ENCODE results near the gene MUTYH.
A peak's percentile ranks its signal among the peaks of the same experiment; 100 is the strongest.
"Not testable (repeated sequence)": the region's sequence is repeated elsewhere in the genome, so short reads cannot be mapped to it uniquely, and the experiment has no call there.

Gene MUTYH

DNA sequence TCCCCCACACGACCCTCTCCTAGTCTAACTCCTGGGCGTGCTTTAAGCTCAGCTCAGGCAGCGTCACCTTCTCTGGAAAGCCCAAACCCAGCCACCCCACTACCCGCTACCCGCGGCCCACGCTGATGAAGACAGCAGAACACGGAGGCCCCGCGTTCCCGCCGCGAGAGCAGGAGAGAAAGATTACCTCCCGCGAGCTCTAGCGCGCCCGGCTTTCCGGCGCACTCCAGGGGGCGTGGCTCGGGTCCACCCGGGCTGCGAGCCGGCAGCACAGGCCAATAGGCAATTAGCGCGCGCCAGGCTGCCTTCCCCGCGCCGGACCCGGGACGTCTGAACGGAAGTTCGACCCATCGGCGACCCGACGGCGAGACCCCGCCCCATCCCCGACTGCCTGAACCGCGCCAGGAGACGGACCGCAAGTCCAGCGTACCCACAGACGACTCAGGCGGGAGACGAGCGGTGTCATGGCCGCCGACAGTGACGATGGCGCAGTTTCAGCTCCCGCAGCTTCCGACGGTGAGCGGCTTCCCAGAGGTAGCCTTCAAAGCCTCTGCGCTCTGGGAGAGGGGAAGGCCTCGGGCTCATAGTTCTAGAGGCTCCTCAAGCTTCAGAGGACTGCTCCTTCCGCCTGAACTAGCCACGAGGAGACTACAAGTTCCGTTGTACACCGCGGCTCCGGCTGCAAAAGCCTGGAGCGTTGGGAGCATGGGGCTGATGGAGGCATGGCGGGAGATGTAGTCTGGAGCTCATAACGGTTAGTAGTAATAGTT lies at the start of gene MUTYH, which contains the start of gene TOE1:
MUTYH (minus strand) TSS at position 652 of the 770 bp plus-strand sequence. CDS start 5,935 bp downstream, outside the sequence.
TOE1 (plus strand) TSS at position 382 of the 770 bp plus-strand sequence; CDS start at position 465, 83 bp downstream.
- DNase-seq (ENCODE audit: low spot score) = peak; percentile 85

DNA sequence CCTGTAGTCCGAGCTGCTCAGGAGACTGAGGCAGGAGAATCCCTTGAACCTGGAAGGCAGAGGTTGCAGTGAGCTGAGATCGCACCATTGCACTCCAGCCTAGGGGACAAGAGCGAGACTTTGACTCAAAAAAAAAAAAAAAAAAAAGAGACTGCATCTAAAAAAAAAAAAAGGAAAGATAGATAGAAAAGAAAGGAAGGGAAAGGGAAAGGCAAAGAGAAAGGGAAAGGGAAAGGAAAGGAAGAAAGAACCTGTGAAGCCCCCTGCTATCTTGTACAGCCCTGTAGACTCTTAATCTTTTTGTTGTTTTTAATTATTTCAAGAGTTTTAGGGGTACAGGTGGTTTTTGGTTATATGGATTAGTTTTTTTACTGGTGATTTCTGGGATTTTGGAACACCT lies 46.0 kb upstream of the MUTYH start:
- no peak for DNase-seq (ENCODE audit: low spot score)

DNA sequence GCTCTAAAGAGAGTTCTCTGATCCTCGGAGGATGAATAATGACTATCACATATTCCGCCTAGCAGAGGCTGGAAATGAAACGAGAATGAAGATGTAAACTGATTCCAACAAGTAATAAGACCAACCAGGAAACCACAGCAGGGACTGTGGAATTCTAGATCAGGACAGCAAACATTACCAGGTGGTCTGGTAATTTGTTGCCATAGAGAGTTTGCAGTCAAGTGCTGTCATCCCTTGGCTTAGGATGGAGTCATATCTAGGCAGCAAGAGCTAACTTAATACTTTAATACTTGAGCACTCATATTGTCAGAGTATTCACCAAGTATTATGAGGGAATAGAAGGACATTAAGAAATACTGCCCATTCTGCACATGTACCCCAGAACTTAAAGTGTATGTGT lies 45.1 kb upstream of the MUTYH start:
- DNase-seq (ENCODE audit: low spot score) = no peak

DNA sequence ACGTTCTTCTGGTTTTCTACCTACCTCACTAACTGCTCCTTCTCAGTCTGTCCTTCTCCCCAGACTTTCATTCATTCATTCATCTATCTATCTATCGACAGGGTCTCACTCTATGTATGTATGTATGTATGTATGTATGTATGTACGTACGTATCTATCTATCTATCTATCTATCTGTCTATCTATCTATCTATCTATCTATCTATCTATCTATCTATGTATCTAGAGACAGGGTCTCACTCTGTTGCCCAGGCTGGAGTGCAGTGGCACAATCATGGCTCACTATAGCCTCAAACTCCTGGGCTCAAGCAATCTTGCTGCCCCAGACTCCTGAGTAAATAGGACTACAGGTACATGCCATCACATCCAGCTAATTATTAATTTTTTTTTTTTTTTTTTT lies 44.0 kb upstream of the MUTYH start:
- DNase-seq (ENCODE audit: low spot score) = not testable (repeated sequence)

DNA sequence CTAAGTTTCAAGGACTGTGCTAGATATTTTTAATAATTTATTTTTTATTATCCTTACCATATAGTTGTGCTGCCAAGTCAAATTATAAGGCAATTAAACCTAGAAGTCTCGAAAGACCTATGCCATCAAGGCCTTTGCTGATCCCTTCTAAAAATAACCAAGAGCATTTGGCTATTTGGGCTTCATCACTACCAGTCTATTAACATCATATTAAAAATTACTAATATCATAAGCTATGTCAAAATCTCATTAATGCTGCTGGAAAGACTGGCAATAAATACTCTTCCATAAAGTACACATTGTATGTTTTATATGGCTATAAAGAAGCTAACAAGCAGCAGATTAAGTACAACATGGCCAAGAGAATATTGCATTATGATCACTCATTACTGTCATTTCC lies 43.0 kb upstream of the MUTYH start:
- no peak for DNase-seq (ENCODE audit: low spot score)

DNA sequence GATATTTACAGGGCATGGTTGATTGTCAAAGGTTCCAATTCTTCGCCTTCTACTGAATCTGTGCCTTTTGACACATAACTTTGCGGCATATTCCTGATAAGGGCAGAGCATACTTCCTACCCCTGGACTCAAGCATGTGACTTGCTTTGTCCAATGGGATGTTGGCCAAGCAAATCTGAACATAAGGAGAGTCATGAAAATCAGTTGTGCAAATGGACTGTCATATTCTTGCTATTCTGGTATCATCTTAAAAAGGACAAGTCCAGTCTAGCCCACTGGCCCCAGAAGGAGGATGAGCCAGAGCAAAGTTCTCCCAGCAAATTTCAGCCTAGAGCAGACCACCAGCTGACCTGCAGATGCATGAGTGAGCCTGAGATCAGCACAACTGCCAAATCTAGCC lies 41.0 kb upstream of the MUTYH start:
- no peak for DNase-seq (ENCODE audit: low spot score)

DNA sequence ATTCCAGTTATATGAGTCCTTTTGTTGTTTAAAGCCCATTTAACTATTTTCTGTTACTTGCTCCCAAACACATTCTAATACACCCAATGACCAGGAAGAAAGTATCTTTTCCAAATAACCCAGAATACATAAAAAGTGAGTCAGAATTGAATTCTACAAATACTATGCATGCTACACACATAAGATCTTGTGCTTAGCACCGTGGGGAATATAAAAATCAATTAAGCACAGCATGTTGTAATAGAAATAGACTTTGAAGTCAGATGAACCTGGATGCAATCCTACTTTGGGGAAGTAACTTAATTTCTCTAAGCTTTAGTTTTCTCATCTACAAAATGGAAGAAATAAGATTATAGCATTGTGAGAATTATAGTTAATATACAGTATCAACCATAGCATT lies 40.5 kb upstream of the MUTYH start:
- no peak for DNase-seq (ENCODE audit: low spot score)

DNA sequence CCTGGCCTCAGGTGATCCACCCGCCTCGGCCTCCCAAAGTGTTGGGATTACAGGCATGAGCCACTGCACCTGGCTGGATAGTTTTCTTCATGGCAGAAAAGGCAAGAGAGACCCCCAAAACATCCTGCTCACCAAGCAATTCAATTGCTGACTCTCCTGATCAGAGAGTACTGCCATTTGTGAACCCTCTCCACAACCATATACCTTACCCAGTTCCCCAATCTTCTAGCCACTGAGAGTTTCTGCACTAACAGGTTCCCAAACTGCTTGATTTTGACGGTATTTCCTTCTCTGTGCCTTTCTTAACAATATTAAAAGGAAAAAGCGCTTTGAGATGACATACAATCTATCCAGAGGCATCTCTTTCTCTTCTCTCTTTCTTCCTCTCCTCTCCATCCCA lies 39.9 kb upstream of the MUTYH start:
- DNase-seq (ENCODE audit: low spot score) = no peak

DNA sequence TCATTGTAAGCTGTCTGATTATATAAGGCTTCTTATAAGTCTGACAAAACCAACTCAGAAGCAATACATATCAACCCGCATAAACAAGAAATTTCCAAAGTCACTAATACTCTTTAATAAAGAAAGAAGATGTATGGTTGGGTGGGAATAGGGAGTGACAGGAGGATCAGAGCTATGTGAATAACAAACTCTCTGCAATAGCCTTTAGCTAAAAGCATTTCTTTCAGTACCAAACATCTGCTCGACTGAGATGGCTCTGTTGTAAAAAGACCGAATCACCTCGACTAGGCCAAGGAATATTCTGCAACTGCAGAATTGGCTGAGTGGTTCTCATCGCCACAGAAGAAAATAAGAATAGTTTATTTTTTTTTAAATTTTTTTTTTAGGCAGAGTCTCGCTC lies 39.3 kb upstream of the MUTYH start:
- DNase-seq (ENCODE audit: low spot score) = no peak

DNA sequence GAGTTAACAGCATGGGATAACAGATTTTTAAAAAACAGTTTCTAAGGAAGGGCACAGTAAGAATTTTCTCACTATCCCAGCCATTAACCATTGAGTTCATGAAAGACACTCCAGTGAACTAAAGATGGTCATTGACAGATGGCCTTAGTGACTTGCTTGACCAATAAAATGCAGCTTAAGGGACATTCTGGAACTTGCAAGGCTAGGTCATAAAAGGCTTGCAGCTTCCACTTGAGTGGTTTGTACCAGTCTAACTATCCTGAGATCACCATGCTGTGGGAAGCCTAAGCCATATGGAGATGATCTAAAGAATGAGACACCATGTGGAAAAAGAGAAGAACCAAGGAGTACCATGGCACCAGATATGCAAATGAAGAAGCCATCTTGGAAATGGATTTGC lies 37.9 kb upstream of the MUTYH start:
- no peak for DNase-seq (ENCODE audit: low spot score)

DNA sequence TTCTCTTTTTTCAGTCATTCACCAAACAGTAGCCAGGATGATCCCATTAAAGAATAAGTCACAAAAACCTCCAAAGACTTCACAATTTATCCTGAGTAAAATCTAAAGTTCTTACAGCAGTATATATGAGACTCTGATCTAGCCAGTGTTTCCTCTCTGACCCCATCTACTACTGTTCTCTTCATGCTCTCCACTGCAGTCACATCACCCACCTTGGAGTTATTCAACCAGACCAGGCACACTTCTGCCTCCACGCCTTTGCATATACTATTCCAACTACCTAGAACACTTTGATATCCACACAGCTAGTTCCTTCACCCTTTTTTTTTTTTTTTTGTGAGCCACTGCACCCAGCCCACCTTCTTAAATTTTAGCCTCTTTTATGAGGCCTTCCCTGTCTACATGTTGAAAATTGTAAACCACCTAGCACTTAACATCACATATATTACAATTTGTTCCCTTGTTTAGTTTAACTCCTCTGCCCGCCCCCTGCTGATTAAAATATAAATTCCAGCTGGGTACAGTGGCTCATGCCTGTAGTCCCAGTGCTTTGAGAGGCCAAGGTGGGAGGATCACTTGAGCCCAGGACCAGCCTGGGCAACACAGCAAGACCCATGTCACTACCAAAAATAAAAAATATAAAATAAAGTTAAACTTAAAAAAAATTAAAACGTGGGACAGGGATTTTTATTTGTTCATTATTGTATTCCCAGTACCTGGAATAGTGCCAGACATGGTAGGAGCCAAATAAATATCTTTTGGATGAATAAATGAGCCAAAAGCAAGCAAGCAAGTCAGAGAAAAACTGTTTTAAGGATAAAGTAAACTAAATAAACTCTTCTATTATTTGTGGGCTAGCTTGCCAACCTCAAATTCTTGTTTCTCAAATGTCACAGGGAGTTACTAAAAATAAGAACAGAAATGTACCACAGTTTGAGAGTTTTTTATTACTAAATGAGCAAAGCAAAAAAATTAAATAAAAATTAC lies 35.2 kb upstream of the MUTYH start:
- DNase-seq (ENCODE audit: low spot score) = no peak

DNA sequence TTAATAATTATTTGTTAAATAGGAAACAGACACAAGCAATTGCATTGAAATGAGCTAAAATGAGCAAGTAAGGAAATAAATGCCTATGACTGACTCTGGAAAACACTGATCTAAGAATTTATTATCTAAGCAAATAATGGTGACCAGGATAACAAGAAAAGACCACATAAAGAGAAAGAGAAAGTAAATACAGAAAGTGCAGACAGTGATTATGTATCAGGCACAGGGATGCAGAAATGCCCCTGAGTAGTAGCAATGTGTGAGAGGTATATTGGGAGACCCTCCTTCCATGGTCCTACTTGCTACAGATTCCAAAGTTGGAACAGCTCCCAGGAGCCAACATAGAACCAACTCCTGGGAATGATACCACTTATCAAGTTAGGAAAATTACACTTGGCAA lies 33.3 kb upstream of the MUTYH start:
- DNase-seq (ENCODE audit: low spot score) = no peak

DNA sequence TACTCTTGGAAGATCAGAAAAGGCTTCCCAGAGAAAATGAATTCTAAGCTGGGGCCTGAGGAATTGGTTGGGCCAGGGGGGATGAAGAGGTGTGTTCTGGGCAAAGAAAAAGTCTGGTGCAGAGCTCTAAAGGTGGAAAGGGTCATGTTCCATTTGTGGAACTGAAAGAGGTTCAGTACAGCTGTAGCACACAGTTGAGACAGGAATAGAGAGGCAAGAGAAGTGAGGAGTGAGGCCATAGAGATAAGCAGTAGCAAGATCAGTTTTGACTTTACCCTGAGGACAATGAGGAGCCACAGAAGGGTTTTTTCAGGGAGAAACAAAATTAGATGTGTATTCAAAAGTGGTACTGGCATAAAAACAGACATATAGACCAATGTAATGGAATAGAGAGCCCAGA lies 30.3 kb upstream of the MUTYH start:
- no peak for DNase-seq (ENCODE audit: low spot score)

DNA sequence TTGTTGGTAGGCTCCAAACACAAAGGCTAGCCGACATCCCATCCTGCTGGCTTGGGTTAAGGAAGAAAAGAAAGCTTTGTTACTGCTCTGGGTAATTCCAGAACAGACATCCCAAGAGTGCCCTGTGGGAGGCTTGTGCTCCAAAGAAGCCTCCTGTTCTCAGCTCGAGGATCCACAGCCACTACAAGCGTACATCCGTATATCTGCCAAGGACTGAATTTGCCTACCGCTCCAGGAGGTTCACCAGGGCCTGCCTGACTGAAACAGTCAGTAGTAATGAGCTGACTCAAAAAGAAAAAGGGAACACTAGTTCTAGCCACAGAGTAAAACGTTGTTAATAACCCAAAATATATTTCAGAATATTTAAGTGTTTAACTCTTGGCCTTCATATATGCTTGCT lies 24.8 kb upstream of the MUTYH start:
- DNase-seq (ENCODE audit: low spot score) = no peak

DNA sequence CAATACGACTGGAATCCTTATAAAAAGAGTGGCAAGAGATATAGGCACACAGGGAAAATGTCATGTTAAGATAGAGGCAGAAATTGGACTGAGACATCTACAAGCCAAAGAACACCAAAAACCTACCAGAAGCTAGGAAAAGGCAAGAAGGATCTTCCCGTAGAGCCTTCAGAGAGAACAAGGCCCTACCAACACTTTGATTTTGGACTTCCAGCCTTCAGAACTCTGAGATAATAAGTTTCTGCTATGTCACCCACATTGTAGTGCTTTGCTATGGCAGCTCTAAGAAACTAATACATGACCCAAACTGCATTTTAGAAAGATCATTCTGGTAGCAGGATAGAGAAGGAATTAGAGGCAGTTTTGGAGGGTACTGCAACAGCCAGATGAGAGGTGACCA lies 24.1 kb upstream of the MUTYH start:
- no peak for DNase-seq (ENCODE audit: low spot score)

DNA sequence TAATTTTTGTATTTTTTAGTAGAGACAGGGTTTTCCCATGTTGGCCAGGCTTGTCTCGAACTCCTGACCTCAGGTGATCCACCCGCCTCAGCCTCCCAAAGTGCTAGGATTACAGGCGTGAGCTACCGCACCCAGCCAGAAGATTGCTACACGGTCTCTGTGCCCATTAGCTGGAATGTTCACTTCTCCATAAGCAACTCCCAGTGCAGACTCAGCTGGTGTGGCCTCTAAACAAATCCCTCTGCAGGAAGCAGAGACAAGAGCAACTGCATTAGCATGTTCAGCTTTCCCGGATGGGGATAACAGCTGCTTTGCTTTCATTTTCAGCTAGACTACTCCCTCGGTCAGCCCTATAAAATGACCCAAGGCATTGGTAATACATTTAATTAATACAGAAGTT lies 20.7 kb upstream of the MUTYH start:
- peak; percentile 51 for DNase-seq (ENCODE audit: low spot score)

DNA sequence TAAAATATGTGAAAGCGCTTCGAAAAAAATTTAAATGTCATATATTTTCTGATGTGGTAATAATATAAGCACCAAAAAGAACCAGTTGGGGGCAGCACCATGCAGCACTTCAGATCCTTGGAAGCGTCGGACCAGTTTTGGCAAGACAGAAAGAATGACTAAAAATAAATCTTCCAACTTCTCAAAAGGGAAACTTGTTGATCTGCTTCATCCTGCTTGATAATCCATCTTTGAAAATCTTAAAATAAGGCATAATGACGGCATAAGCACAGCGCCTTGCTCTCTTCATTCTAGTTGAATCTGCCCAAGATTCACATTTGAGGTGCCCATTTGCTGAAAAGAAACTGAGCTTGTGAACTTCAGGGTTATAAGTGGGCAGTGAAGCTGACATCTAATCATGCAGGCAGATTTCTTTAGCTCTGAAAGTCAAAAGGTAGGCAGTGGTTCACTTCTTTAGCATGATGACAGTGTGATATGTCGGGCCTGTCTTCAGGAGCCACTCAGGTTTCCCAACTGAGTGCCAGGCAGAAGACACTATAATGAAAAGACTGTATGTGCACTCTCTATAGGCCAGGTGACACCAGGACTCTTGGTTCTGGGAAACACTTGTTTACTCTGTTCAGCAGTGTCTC lies 19.8 kb upstream of the MUTYH start:
- DNase-seq (ENCODE audit: low spot score) = peak; percentile 72

DNA sequence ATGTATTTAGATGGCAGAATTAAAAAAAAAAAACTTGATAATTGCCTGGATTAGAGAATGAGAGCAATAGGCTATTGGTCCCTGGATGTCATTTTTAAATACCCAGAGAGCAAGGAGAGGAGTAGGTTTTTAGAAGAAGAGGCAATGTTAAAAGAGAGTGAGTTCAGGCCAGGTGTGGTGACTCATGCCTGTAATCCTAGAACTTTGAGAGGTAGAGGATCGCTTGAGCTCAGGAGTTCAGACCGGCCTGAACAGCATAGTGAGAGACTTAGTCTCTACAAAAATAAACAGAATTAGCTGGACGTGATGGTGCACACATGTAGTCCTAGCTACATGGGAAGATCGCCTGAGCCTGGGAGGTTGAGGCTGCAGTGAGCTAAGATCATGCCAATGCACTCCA lies 15.9 kb upstream of the MUTYH start:
- DNase-seq (ENCODE audit: low spot score) = no peak

DNA sequence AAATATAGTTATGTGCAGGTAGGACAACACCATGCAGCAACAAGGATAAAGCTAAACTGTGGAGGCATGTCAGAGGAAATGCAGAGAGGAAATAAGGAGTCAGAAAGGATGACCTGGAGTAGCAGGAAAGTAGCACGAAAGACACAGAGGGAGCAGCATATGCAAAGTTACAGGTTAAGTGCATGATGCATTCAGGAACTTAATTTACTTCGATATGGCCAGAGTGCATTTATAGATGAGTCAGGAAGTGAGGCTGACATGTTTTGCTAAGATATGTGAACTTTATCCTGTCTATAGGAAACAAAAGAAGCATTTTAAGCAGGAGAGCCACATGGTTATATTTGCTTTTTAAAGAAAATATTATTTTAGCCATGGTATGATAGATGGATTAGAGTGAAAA lies 15.4 kb upstream of the MUTYH start:
- no peak for DNase-seq (ENCODE audit: low spot score)

DNA sequence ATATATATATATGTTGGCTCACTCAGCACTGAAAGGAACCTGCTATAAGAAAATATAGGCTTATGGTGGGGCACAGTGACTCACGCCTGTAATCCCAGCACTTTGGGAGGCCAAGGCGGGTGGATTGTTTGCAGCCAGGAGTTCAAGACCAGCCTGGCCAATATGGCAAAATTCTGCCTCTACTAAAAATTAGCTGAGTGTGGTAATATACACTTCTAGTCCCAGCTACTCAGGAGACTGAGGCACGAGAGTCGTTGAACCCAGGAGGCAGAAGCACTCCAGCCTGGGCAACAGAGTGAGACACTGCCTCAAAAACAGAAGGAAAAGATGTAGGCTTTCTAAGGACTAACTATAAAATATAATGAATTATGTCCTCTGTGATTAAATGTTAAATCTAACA lies 14.6 kb upstream of the MUTYH start:
- no peak for DNase-seq (ENCODE audit: low spot score)

DNA sequence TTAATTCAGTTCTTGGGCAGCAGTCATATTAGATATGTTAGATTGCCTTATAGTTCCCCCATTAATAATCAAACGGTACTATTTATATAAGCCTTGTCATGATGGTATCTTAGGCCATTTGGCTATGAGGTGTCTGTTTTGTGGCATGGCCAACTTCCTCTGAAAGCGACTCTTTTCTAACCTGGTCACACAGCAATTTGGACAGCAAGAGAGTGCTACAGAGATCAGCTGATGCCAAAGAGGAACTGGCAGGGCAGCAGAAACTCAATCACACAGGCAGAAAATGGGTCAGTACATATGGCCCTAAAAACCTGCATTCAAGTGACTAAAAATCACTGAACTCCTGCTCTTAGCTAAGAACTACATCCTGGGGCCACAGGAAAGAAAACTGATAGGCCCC lies 13.4 kb upstream of the MUTYH start:
- DNase-seq (ENCODE audit: low spot score) = no peak

DNA sequence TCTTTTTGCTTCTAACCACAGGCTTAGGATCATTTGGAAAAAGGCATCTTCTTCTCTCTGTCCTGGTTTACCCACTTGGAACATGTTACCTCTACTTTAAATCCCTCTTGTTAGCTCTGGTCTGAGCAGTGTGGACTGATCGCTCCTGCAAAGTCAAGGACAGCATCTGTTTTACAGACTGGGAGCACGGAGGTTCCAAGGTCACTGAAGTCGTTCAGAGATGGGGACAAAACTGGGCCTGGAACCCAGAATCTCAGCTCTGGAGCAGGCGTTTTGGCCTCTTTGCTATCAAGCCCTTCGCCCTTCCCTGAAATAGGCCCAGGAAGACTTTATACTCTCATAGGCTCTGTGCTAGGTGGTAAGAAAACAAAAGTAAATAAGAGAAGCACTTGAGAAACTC lies 11.3 kb upstream of the MUTYH start:
- no peak for DNase-seq (ENCODE audit: low spot score)

Data from kidney capillary endothelial cell (primary cell).